ENCODE data around the gene ACOX1.
A peak's percentile ranks its signal among the peaks of the same experiment; 100 is the strongest.

The ACOX1 gene

GRCh38 chr17:76008208-76008607 lies 29.2 kb upstream of the ACOX1 start:
- no peak for DNase-seq

DNA sequence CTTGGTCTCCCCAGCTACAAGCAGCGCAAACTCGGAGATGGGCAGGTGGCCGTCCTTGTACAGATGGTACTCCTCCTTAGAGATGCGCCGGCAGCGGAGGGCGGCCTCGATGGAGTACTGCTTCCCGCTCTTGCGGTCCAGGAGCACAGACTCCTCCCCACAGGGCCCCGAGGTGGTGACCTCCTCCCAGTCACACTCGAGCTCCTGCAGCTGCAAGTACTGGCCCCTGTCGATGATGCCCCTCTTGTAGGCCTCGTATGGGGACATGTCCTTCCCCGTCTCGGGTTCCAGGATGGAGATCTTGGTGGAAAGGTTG lies 28.8 kb upstream of the ACOX1 start:
- no peak for DNase-seq

DNA sequence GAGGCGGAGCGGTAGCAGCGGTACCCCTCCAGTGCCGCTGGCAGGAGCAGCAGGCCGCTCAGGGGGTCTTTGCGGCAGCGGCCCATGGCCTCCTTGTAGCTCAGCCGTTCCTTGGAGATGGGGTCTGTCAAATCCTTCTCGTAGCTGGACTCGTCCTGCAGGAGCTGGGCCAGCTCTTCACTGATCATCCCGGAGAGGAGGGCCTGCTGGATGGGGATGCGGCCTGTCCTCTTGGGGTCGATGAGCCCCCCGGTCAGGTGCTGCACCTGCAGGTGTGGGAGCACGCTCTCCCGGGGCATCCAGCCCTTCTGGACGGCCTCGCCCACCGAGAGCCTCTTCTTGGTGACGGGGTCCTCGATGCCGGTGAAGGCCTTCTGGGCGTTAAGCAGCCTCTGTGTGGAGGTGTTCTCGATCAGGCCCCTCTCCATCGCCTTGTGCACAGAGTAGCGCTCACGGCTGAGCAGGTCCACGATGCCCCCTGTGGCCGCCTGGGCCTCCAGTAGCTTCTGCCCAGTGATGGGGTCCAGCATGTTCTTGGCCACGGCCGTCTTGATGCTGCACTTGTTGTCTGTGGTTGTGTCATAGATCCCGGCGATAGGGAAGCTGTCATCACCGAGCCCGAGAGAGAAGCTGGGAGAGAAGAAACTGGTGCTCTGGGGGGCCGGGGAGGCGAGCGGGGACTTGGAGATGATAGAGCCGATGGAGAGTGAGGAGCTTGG lies 28.3 kb upstream of the ACOX1 start:
- no peak for DNase-seq

DNA sequence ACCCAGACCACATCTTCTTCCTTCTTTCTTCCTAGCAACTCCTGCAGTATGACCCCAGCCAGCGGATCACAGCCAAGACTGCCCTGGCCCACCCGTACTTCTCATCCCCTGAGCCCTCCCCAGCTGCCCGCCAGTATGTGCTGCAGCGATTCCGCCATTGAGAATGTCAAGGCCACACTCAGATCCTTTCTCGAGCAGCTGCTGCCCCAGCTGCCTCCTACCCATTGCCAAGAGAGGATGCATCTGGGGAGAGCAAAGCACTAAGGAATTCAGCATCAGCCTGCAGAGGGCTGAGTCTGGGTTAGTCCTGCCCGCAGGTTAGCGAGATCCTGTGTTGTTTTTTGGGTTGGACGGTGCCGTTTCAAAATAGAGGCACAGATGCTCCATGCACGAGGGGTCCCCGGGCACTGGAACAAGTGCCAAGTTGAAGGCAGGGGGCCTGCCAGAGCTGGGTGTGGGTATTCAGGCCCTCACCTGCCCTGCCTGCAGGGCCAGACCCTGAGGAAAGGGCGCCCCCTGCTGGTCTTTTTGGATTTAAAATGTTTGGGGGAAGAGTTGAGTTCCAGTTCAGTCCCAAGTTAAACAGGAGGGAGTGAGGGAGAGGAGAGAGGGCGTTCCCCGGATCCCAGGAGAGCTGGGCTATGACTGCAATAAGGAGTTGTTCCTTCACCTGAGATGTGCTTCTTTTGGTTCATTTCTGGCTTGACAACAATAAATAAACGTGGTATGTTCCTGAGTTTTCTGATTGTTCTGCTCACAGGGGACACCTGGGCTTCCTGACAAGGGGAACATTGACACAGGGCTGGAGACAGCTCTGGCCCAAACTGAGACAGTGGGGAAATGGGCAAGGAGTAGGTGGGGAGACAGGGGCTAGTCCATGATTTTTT lies 26.5 kb upstream of the ACOX1 start:
- DNase-seq: peak; percentile 62

DNA sequence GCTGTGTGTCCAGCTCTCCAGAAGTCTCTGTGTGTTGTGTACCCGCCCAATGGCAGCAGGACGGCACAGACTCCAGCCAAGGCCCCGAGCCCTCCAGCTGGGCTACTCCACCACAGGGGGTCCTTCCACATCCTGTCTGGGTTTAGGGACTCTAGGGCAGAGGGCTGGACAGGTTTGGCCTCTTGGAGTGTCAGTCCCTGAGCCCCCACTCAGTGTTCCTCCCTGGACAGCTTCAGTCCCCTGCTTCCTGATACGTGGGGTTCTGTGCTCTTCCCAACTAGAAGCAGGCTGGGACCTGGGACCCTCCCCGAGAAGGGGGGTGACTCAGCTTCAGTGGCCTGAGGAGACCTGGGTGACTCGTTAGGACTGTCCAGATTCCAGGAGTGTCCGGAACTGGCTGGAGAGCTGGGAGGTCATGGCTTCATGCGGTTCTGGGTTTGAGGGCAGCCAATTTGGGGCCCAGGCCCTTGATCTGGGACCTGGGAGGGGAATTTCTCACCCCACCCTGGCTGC lies 25.8 kb upstream of the ACOX1 start:
- no peak for DNase-seq

DNA sequence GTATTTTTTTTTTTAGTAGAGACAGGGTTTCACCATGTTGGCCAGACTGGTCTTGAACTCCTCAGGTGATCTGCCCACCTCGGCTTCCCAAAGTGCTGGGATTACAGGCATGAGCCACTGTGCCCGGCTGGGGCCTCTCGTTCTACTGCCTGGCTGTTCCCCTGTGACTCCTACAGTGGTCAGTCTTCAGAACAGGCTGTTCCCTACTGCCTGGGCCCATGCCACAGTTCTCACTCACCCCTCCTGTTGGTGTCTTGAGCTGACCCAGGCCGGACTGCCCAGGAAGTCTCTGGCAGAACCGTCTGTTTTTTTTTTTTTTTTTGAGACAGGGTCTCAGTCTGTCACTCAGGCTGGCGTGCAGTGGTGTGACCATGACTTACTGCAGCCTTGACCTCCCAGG lies 24.9 kb upstream of the ACOX1 start:
- DNase-seq: no peak

- no peak for DNase-seq
These were observed 23.1 kb upstream of the ACOX1 start for GRCh38 chr17:76002100-76002499.

- no peak for DNase-seq
These were observed 22.0 kb upstream of the ACOX1 start, which contains the start of gene CDK3 for GRCh38 chr17:76000755-76001521. Gene CDK3, plus strand, starts transcription at chr17:76000855. Its CDS starts 571 bp downstream, at chr17:76001426.

GRCh38 chr17:76000016-76000754 lies 21.2 kb upstream of the ACOX1 start:
- peak; percentile 40 for DNase-seq

- DNase-seq: no peak
These were observed 19.4 kb upstream of the ACOX1 start for GRCh38 chr17:75998327-75998795.

DNA sequence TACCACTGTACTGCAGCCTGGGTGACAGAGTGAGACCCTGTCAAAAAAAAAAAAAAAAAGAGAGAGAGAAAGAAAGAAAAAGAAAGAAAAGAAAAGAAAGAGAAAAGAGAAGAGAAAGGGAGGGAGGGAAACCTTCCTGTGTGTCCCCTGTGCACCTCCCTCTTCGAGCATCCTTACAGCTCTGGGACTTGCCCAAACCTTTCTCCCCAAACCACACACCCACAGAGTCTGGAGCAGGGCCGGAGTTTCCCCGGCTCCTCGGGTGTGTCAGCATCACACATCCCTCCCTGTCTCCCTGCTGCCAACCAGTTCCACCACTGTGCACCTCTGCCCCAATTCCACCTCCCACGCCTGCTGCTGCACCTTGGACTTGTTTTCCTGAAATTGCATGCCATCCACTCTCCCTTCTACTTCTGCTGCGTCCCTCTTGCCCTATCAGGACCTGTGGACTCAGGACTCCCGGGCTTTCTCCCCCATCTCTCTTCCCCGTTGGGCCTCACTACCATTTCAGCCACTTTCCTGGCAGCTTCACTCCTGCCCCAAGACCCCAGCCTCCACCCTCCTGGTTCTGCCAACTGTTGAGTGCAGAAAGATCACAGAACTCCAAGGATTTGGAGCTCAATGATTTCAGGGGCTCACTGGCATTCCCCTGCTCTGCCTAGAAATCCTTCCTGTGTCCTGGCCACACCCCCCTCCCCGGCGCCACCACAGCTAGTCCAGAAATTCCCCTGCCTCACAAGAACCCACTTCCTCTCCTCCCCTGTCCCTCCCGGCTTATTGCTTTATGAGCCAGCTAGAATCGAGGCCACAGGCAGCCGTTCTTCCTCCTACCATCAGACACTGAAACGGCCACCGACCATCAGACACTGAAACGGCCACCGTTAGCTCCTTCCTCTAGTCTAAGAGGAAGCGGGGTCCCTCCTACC lies 18.0 kb upstream of the ACOX1 start:
- peak; percentile 54 for DNase-seq

- no peak for DNase-seq
These were observed 16.5 kb upstream of the ACOX1 start for GRCh38 chr17:75995385-75995925.

DNA sequence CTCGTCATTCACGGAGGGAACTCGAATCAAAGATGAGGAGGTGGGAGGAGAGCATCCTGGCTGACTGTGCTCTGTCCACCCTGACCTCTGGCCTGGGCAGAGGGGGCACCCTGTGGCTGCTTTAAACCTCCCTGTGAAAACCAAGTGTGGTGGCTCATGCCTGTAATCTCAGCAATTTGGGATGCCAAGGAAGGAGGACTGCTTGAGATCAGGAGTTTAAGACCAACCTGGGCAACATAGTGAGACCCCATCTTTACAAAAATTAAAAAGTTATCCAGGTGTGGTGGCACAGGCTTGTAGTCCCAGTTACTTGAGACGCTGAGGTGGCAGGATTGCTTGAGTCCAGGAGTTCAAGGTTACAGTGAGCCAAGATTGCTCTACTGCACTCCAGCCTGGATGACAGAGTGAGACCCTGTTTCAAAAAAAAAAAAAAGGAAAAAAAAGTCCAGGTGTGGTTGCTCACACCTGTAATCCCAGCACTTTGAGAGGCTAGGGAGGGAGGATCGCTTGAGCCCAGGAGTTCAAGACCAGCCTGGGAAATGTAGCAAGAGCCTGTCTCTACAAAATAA lies 15.9 kb upstream of the ACOX1 start:
- DNase-seq: no peak

GRCh38 chr17:75991396-75991795 lies 12.4 kb upstream of the ACOX1 start:
- DNase-seq: no peak

- DNase-seq: no peak
These were observed 8.1 kb upstream of the ACOX1 start for GRCh38 chr17:75987041-75987440.

DNA sequence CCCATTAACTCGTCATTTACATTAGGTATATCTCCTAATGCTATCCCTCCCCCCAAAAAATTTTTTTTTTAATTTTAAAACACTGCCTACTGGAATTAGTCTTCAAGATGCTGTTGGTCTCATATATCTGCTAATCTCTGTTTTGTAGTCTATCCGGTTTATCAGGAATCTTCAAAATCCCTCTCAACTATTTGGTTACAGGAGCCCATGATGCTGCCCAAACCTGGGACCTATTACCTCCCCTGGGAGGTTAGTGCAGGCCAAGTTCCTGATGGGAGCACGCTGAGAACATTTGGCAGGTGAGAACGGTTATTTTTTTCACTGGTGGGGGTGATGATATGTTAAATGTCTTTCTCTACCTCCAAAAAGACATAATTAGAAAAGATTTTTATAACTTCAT lies 7.0 kb upstream of the ACOX1 start:
- no peak for DNase-seq

GRCh38 chr17:75983501-75984181 lies 4.7 kb upstream of the ACOX1 start:
- DNase-seq: peak; percentile 49

- no peak for DNase-seq
These were observed 2.2 kb upstream of the ACOX1 start for GRCh38 chr17:75981019-75981615.

DNA sequence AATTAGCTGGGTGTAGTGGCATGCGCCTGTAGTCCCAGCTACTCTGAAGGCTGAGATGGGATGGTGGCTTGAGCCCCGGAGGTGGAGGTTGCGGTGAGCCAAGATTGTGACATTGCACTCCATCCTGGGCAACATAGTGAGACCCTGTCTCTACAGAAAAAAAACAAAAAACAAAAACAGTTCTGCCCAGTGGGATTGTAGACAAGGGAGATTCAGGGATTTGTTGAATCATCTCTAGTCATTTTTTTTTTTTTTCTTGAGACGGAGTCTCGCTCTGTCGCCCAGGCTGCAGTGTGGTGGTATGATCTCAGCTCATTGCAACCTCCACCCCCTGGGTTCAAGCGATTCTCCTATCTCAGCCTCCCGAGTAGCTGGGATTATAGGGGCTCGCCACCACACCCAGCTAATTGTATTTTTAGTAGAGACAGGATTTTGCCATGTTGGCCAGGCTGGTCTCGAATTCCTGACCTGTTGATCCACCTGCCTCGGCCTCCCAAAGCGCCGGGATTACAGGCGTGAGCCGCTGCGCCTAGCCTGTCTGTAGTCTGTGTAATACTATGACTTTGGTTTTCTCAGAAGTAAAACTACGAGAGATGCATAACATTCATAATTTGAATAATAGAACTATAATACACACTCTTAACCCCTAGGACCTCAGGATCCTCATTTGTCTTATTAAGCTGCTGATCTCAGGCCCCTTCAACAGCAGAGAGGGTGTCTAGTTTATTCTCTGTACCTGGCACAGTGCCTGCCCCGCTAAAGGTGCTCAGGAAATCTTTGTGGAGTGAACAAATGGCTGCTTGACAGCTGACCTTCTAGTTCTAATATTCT lies 1.4 kb upstream of the ACOX1 start:
- DNase-seq: no peak
